Erythroblast (primary cell): ENCODE results near the gene GPS2.

Experiments
- GATA1 ChIP-seq: IDR thresholded peaks from 2 replicates; pipeline ENCODE4 v1.6.1; 2011; ENCODE audit warnings: low read depth, mild to moderate bottlenecking, control low read depth, low read length, moderate library complexity
- POLR2A ChIP-seq: IDR thresholded peaks from 2 replicates; pipeline ENCODE4 v1.6.1; 2011; ENCODE audit warnings: mild to moderate bottlenecking, low read length

DNA sequence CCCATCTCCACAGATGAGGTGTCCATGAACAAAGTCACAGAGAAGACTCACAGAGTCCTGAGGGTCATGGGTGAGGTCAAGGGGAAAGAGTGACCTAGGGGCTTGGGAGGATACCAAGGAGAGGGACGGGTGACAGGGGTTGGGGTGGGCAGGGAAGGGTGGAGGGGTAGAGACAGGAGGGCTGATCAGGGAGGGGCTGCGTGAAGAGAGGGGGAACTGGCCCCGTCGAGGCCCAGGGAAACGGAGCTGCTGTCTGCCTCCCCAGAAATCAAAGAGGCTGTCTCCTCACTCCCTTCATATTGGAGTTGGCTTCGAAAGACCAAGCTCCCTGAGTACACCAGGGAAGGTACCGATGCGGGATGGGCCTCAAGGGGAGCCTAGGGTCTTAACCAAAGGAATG lies 40.4 kb upstream of the GPS2 start:
- TF ChIP-seq POLR2A (peak; percentile 14), GATA1 (no peak)
